ENCODE measurements around the gene ZNF232. TPM values are rescaled to one million over a fixed set of nuclear protein-coding genes. Genes with fewer than 3 reads are reported as not detected.
"Not testable (repeated sequence)": the region's sequence is repeated elsewhere in the genome, so short reads cannot be mapped to it uniquely, and the experiment has no call there.

The ZNF232 gene
- total RNA-seq, 1 experiment from 2014 or later = 8.5 TPM

- DNase-seq (ENCODE audit: low spot score) = not testable (repeated sequence)
Observed at GRCh38 chr17:5130261-5130660, 18.6 kb upstream of the ZNF232 start.

DNA sequence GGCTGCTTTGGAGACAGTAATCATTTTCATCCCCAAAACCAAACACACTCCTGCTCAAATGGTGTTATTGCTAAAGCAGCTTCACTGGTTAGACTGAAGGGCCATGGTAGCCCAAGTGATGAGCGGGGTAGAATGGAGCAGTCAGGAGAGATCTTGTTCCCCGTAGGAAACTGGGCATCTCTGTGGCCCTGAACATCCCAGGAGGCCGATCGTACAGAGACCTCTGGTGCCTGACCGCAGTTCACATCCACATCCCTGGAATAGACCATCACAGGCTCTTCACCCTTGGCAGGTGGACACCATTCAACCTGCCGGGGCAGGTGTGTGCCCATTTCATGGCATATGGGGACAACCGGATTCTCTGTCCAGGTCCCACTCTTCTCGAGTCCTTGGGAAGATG lies 18.1 kb upstream of the ZNF232 start:
- DNase-seq (ENCODE audit: low spot score) = not testable (repeated sequence)

- no peak for DNase-seq (ENCODE audit: low spot score)
Observed at GRCh38 chr17:5128905-5129535, 17.3 kb upstream of the ZNF232 start.

- not testable (repeated sequence) for DNase-seq (ENCODE audit: low spot score)
Observed at GRCh38 chr17:5128387-5128786, 16.7 kb upstream of the ZNF232 start.

DNA sequence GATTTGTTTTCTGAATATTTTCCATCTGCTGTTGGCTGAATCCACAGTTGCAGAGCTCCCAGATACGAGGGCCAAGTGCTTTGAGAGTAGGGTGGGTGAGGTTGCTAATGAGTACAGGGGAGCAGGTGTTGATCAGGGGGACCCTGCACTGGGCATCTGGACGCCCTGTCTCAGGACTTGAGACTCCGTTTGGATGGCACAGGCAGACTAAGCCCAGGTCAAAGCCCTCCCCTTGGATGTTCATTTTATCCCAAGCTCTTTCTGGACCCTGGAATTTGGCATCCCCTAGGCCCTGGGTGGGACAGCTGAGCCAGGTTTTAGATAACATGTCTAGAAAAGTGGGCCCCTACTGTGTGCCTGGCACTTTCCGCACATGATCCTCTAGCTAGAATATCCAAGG lies 16.2 kb upstream of the ZNF232 start:
- DNase-seq (ENCODE audit: low spot score) = no peak

GRCh38 chr17:5126719-5127488 lies 15.2 kb upstream of the ZNF232 start:
- DNase-seq (ENCODE audit: low spot score) = no peak

DNA sequence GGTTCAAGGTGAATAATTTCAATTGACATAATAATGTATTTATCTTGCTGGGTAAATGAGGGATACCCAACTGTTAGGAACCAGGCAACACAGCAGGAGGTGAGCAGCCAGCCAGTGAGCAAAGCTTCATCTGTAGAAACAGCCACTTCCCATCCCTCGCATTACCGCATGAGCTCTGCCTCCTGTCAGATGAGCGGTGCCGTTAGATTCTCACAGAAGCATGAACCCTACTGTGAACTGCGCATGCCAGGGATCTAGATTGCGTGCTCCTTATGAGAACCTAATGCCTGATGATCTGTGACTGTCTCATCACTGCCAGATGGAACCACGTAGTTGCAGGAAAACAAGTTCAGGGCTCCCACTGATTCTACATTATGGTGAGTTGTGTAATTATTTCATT lies 13.2 kb upstream of the ZNF232 start:
- not testable (repeated sequence) for DNase-seq (ENCODE audit: low spot score)

DNA sequence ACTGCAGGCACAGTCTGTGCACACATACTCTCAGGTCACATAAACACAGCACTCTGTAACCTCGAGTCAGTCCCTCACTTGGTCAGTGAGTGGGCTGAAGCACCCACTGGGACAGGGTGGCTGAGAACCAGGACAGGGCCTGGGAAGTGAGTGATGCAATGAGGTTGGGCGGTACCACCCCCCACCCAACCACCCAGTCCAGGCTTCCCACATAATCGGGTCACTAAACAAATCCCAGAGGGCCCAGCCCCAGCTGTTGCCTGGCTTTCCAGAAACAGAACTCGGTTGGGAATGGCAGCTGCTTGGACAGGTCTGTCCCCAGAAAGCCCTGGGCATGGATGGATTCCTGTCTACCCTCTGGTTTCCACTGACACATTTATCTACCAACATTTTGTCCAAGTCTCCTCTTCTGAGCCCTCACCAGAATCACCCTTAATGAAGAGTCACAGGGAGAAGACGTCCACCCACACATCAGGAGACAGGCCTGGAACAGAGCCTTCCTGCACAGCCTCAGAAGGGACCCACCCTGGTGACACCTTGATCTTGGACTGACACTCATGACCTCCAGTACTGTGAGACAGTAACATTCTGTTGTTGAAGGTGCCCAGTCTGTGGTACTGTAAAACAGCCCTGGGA lies 12.6 kb upstream of the ZNF232 start:
- not testable (repeated sequence) for DNase-seq (ENCODE audit: low spot score)

- DNase-seq (ENCODE audit: low spot score) = no peak
Observed at GRCh38 chr17:5123343-5124124, 11.9 kb upstream of the ZNF232 start.

- DNase-seq (ENCODE audit: low spot score) = no peak
Observed at GRCh38 chr17:5122586-5123342, 11.1 kb upstream of the ZNF232 start.

- not testable (repeated sequence) for DNase-seq (ENCODE audit: low spot score)
Observed at GRCh38 chr17:5122056-5122455, 10.4 kb upstream of the ZNF232 start.

- DNase-seq (ENCODE audit: low spot score) = no peak
Observed at GRCh38 chr17:5121186-5121841, 9.6 kb upstream of the ZNF232 start.

DNA sequence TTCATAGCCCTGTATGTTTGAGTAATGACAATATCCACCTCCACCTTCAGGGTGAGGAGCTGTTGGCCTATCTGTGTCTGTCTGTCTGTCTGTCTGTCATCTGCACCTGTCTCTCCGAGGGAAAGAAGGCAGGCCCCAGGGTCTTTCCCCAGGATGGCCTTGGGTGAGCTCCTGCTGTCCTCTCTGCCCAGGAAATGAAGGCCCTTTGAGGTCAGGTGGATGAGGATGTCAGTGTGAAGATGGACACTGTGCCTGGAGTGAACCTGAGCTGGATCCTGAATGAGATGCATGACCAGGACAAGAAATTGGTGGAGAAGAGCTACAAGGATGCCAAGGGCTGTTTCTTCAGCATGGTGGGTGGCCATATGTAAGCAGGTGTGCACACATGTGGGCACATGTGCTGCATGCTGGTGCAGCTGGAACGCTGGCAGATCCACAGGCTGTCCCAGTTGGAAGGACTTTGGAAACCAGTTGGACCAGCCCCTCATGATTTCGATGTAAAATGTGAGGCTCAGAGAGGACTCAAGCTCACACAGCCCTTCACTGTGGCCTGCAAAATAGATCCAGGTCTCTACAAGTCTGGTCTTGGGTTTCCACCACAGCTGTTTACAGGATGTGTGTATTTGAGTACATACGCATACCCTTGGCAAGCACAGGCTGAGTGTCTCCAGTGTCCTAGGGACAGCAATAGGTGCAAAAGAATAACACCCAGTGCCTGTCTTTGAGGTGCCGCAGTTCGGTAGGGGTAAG lies 8.9 kb upstream of the ZNF232 start:
- not testable (repeated sequence) for DNase-seq (ENCODE audit: low spot score)

- DNase-seq (ENCODE audit: low spot score) = no peak
Observed at GRCh38 chr17:5120036-5120435, 8.4 kb upstream of the ZNF232 start.

DNA sequence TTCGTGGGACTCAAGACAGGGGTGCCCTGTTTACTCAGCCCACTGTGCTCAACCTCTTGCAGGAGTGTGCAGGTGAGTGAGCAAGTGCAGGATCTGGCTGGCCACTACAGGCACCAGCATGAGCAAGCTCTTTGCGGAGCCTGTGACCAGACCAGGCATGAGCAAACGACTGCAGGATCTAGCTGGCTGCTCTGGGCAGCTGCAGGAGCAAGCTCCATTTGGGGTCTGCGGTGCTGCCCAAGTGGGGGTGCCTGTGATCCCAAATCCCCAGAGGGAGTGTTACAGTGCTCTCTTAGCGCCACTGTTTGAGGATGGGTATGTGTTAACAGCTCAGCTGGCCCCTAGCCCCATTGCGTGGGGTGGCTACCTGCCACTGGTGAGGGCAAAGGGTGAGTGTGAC lies 6.5 kb upstream of the ZNF232 start:
- DNase-seq (ENCODE audit: low spot score) = no peak

DNA sequence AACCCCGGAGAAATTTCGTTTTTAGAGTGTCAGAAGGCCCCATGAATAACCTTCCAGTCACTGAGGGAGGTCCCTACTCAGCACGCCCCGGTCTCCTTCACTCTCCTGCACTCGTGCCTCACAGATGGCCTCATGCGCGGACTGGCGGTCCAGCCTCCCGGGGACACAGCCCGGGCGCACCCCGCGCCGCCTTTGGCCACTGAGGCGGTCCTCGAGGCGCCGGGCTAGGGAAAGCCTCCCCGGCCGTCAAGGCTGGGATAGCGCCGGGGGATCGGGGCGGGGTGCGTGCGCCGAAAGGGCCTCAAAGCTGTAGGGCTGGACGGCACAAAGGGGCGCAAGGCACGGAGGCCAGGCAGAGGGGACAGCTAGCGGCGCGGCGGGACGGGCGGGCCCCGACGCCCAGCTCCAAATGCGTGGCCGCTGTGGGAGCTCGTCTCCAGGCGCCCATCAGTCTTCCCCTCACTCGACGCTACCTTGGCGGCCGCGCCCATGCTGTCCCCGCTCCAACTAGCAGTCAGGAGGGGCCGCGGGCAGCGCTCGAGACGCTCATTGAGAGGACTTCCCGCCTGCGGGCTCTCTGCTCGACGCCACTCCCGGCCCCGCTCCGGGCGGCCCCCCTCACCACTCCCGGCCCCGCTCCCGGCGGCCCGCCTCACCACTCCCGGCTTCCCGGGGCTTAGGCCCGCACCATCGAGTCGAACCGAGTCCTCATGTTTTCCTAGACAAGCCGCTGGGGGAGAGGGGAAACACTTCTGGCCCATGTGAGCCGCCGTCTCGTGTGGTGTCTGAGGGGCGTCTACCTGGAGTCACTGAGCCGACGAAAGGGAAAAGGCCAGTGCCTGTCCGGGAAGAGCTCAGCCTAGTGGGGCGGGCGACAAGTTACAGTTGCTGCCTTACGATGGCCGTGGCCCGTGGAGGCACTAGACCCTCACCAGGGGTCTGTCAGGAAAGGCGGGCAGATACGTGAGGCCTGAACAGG lies 4.3 kb upstream of the ZNF232 start, which contains the start of gene USP6:
Gene USP6 (plus strand): TSS at position 360 of the 979 bp plus-strand sequence. CDS start 14,336 bp downstream, outside the sequence.
- DNase-seq (ENCODE audit: low spot score) = no peak

- DNase-seq (ENCODE audit: low spot score) = no peak
Observed at GRCh38 chr17:5110816-5111215, 862 bp downstream of the ZNF232 start.

DNA sequence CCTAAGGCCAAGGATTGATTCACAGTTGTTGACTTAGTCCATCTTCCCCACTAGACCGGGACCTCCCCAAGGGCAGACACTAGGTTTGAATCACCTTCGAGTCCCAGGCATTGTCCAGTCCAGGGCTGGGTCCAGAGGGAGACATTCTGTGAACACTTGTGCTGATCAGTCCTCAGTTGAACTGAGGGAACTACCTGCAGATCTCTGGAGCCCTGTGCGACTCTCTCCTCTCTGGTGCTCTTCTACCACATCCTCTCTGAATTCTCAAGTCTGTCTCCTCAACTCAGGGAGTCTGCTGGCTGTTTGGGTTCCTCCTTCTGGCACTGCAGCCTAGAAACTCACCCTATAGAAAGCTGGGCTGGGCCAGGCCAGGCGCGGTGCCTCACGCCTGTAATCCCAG lies 10.8 kb downstream of the ZNF232 start:
- no peak for DNase-seq (ENCODE audit: low spot score)

- no peak for DNase-seq (ENCODE audit: low spot score)
Observed at GRCh38 chr17:5099271-5099670, 12.4 kb downstream of the ZNF232 start.

Measured in H4 (cell line).